Left colon (tissue), 2 donors: ENCODE measurements around the gene RBBP8NL. TPM values are rescaled to one million over a fixed set of nuclear protein-coding genes. Genes with fewer than 3 reads are reported as not detected.
A peak's percentile ranks its signal among the peaks of the same experiment; 100 is the strongest.

Experiments used
- ATAC-seq: fragments of 200-7000 bp; cut with Tn5 transposase; one replicate; pipeline ENCODE4 v1.9.1; 2020; ENCODE audit warnings: mild to moderate bottlenecking, moderate library complexity
- DNase-seq, 2 donors: peaks; one replicate each; pipeline ENCODE4 v3.0.0-alpha.2; 2020
- intact Hi-C, 2 donors: fragments of 100-400 bp; cut with DNase I in 1 of 2; cut with micrococcal nuclease in 1 of 2; formaldehyde crosslinking; loops; one replicate each; pipeline versions ENCODE4 v1.11.2 to v1.14.0; 2022; cut with DNase I, micrococcal nuclease
- long read RNA-seq: library from polyadenylated mRNA; unstranded; transcript quantifications from one replicate; pipeline ENCODE4 v2.0.0, GENCODE V29; 2021
- total RNA-seq, 2 donors: library from RNA; stranded (reverse); fragmentation: NEBNext Ultra II Directional; extraction: Animal tissue kit (Norgen Biotek cat#: 25700); gene quantifications; one replicate each; pipeline ENCODE4 v1.2.1, GENCODE V29; 2021
- donor health status: DM: no; HTN: no; CAD: no.
- donor health status: DM: yes; HTN: yes; CAD: no.

RBBP8NL gene
- 1 to 10 TPM; 4.8 to 6.7 TPM for total RNA-seq
- long read RNA-seq, partial matches to known transcripts, result 4 of 4 reads
- long read RNA-seq, other reads (novel, unspliced or antisense), result 0 of 4 reads

- ATAC-seq (peak; percentile 87), DNase-seq (peak; percentile 89 to 91)
- intact Hi-C loops, result no loop called here
Measured at GRCh38 chr20:62427172-62428001, at the start of gene RBBP8NL. Gene RBBP8NL, minus strand, starts transcription at chr20:62427539. Its CDS starts 7,892 bp downstream, at chr20:62419647.

- DNase-seq (no peak), ATAC-seq (no peak)
- intact Hi-C loops, result no loop called here
Measured at GRCh38 chr20:62476056-62476838, 48.9 kb upstream of the RBBP8NL start.

GRCh38 chr20:62475772-62476055 is 48.4 kb upstream of the RBBP8NL start, which contains the start of gene GATA5:
Gene GATA5, minus strand, starts transcription at chr20:62475995. Its CDS starts 474 bp downstream, at chr20:62475521.
- no peak for ATAC-seq
- intact Hi-C loops, result no loop called here

GRCh38 chr20:62475027-62475771 is 47.9 kb upstream of the RBBP8NL start:
- no peak for ATAC-seq
- DNase-seq, result no peak
- intact Hi-C loops, result no loop called here

More at GRCh38 chr20:62475772-62476055, 48.4 kb upstream of the RBBP8NL start, which contains the start of gene GATA5:
- no peak for DNase-seq

- ATAC-seq (no peak), DNase-seq (no peak)
- intact Hi-C loops, result no loop called here
Measured at GRCh38 chr20:62474604-62475026, 47.3 kb upstream of the RBBP8NL start.

- intact Hi-C loops, result no loop called here
- ATAC-seq (no peak), DNase-seq (no peak)
Measured at GRCh38 chr20:62473717-62474603, 46.6 kb upstream of the RBBP8NL start.

- ATAC-seq (no peak), DNase-seq (no peak)
- intact Hi-C loops, result no loop called here
Measured at GRCh38 chr20:62472941-62473585, 45.7 kb upstream of the RBBP8NL start.

GRCh38 chr20:62472138-62472940 is 45.0 kb upstream of the RBBP8NL start:
- DNase-seq (no peak), ATAC-seq (no peak)
- intact Hi-C loops, result no loop called here

GRCh38 chr20:62470459-62470858 is 43.1 kb upstream of the RBBP8NL start:
- DNase-seq (no peak), ATAC-seq (no peak)
- intact Hi-C loops, result no loop called here

GRCh38 chr20:62470001-62470400 is 42.7 kb upstream of the RBBP8NL start:
- ATAC-seq (no peak), DNase-seq (no peak)
- intact Hi-C loops, result no loop called here

- intact Hi-C loops, result no loop called here
- no peak for ATAC-seq
- no peak for DNase-seq
Measured at GRCh38 chr20:62469352-62469751, 42.0 kb upstream of the RBBP8NL start.

- ATAC-seq (no peak), DNase-seq (no peak)
- intact Hi-C loops, result no loop called here
Measured at GRCh38 chr20:62466806-62467537, 39.6 kb upstream of the RBBP8NL start.

- intact Hi-C loops, result no loop called here
- DNase-seq, result no peak
- ATAC-seq, result no peak
Measured at GRCh38 chr20:62466072-62466760, 38.9 kb upstream of the RBBP8NL start.

GRCh38 chr20:62464990-62465389 is 37.7 kb upstream of the RBBP8NL start:
- ATAC-seq (no peak), DNase-seq (no peak)
- intact Hi-C loops, result no loop called here

GRCh38 chr20:62464425-62464770 is 37.1 kb upstream of the RBBP8NL start:
- DNase-seq (no peak), ATAC-seq (no peak)
- intact Hi-C loops, result no loop called here
